AG04450 (cell line): ENCODE data around the gene APOOL. TPM values are rescaled to one million over a fixed set of nuclear protein-coding genes. Genes with fewer than 3 reads are reported as not detected.

Experiments used
- CTCF ChIA-PET: fragments of 300-600, 350-600 bp; formaldehyde crosslinking; extraction: SDS; loops from one replicate; lab custom pipeline; 2022; ENCODE audit warnings: antibody characterized with exemption, inconsistent platforms; lab: Charles Lee
- POLR2A ChIA-PET: fragments of 350-600 bp; formaldehyde crosslinking; extraction: SDS; loops from one replicate; lab custom pipeline; 2021; ENCODE audit warnings: antibody characterized with exemption, inconsistent platforms; lab: Yijun Ruan, JAX
- DNase-seq: peaks from one replicate; pipeline ENCODE4 v3.0.0-alpha.2; 2011; ENCODE audit warnings: low read depth, low spot score
- H3K27ac ChIP-seq: one replicate; pipeline ENCODE4 v1.5.1; 2012; ENCODE audit warnings: low read depth, low read length, control low read depth
- H3K27me3 ChIP-seq: one replicate; pipeline ENCODE4 v1.6.0; 2012; ENCODE audit warnings: low read length; ENCODE audit not compliant: control insufficient read depth, insufficient read depth
- H3K4me3 ChIP-seq: 2 replicates; pipeline ENCODE4 v1.5.1; 2011; ENCODE audit warnings: mild to moderate bottlenecking, low read depth, low read length, control low read depth
- H3K9me3 ChIP-seq: 2 replicates; pipeline ENCODE4 v1.5.1; 2012; ENCODE audit warnings: low read length; ENCODE audit not compliant: control insufficient read depth, insufficient read depth
- polyA plus RNA-seq: library from polyadenylated mRNA; depleted of rRNA; stranded (reverse); fragments of >200 nt; gene quantifications from 2 replicates; pipeline ENCODE4 v1.2.3, GENCODE V29; 2011
- TF ChIP-seq, protein P1 (sequence below): IDR thresholded peaks from 2 replicates; pipeline ENCODE4 v1.5.1; 2011; ENCODE audit warnings: low read depth, low read length, control low read depth, inconsistent platforms

APOOL gene
- polyA plus RNA-seq, 1 experiment: 6.5 TPM

DNA sequence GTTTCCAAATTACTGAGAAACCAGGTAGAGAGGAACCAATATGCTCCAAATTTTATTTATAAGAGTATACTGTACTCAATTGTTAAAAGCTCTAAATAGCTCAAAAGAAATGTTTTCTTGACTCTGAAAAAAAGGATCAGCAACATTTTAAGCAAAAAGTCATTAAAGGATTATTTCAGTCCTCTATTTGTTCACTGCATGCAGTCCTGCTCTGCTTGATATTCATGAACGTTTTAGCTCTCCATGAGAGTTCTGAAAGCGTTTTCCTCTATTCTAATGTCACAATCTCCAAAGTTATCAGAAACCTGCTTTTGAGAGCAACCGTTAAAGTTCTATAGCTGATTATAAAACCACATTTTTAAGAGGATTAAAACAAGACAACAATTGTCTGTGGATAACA lies 110.5 kb downstream of the APOOL start:
- ChIA-PET POLR2A (no interaction called here), CTCF (interaction anchor here (1.8 kb wide), 1 partner anchor 430 kb away, joined by 6 read pairs; no protein-coding TSS in a partner anchor)
- no peaks in the 10 kb centered on the region for H3K27me3 ChIP-seq
- DNase-seq: no peak
- no peaks in the 10 kb centered on the region for H3K9me3 ChIP-seq
- TF ChIP-seq, protein P1, sequence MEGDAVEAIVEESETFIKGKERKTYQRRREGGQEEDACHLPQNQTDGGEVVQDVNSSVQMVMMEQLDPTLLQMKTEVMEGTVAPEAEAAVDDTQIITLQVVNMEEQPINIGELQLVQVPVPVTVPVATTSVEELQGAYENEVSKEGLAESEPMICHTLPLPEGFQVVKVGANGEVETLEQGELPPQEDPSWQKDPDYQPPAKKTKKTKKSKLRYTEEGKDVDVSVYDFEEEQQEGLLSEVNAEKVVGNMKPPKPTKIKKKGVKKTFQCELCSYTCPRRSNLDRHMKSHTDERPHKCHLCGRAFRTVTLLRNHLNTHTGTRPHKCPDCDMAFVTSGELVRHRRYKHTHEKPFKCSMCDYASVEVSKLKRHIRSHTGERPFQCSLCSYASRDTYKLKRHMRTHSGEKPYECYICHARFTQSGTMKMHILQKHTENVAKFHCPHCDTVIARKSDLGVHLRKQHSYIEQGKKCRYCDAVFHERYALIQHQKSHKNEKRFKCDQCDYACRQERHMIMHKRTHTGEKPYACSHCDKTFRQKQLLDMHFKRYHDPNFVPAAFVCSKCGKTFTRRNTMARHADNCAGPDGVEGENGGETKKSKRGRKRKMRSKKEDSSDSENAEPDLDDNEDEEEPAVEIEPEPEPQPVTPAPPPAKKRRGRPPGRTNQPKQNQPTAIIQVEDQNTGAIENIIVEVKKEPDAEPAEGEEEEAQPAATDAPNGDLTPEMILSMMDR: no peak
- no peak overlapping the region for H3K27ac ChIP-seq
- no peak overlapping the region for H3K4me3 ChIP-seq

DNA sequence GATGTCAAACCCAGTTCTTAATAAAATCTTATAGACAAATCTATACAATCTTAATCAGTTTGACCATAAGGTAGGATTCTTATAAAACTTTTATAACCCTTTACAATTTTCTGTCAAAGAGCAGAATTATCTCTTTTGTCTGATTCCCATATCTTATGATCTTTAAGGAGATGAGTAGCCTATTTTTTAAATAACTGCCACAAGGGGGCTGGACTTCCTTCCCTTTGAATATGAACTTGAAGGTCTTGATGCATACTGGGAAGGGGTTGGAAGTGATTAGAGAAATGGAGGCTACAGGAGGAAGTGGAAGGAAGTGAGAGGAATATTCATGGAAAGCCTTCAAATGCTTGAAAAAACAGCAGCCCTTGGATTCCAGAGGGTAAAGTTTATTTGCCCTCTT lies 111.1 kb downstream of the APOOL start:
- DNase-seq: no peak
- ChIA-PET CTCF (no interaction called here), POLR2A (no interaction called here)
- Histone ChIP-seq H3K9me3 (no peaks in the 10 kb centered on the region), H3K4me3 (no peak overlapping the region), H3K27ac (no peak overlapping the region), H3K27me3 (no peaks in the 10 kb centered on the region)
- TF ChIP-seq, protein P1: no peak

DNA sequence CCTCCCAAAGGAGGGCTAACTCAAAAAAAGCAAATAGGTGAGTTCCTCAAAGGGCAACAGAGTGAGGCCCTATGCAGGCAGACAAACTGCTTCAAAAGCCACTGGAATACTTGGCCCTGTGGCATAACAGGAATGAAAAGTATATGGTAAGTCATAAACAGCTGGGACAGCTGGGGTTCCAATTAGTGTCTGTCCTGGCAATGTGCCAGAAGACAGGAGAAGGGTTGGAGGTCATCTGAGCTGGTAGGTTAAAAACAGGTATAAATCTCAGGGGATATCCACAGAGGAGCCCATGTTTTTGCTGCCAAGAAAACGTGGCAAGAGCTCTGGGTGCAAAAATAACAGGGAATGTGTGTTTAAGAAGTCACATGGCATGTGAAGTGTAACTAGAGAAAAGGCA lies 111.6 kb downstream of the APOOL start:
- ChIA-PET CTCF (no interaction called here), POLR2A (no interaction called here)

DNA sequence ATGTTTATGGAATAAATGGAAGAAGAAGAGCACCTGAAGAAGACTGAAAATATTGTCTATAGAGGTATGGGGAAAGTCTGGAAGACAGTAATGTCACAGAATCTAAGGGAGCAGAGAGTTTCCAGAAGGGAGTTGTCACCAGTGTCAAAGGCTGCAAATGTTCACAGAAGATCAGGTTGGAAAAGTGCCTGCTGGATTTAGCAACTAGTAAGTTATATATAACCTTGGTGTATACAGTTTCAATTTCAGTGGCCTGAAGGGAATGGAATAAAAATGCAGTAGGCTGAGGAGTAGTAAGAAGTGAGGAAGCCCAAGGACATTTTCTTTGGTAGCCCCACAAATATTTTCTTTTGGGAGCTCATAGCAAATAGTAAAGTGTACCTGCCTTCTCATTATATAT lies 132.7 kb downstream of the APOOL start:
- no peak for DNase-seq
- TF ChIP-seq, protein P1: no peak
- no peaks in the 10 kb centered on the region for H3K27me3 ChIP-seq
- POLR2A ChIA-PET: no interaction called here
- no peak overlapping the region for H3K27ac ChIP-seq
- no peak overlapping the region for H3K4me3 ChIP-seq
- H3K9me3 ChIP-seq: no peaks in the 10 kb centered on the region
- CTCF ChIA-PET: no interaction called here

More for the DNA sequence above, 111.6 kb downstream of the APOOL start:
- Histone ChIP-seq H3K27me3 (no peaks in the 10 kb centered on the region), H3K4me3 (no peak overlapping the region), H3K27ac (no peak overlapping the region), H3K9me3 (no peaks in the 10 kb centered on the region)
- TF ChIP-seq, protein P1: no peak
- no peak for DNase-seq

DNA sequence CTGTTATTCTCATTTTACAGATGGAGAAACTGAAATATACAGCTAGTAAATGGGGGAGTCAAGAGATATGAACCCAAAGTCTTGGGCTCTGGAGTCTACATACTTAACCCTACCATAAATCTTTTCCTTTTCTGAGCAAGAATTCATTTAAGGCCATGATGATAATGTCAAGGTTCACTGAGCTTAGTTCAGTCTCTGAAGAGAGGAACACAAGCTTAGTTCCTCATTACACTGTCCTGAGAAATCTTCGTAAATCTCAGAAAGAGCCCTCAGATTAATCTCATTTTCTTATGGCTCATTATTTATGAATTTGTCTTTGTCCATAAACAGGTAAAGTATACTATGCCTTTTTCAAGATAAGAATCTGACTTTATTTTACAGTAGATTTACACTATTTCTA lies 135.7 kb downstream of the APOOL start:
- H3K27me3 ChIP-seq: no peaks in the 10 kb centered on the region
- no peak overlapping the region for H3K27ac ChIP-seq
- no peaks in the 10 kb centered on the region for H3K9me3 ChIP-seq
- no peak for DNase-seq
- POLR2A ChIA-PET: no interaction called here
- no peak overlapping the region for H3K4me3 ChIP-seq
- TF ChIP-seq, protein P1: no peak
- CTCF ChIA-PET: no interaction called here
